ENCODE data around the gene SIRT5. TPM values are rescaled to one million over a fixed set of nuclear protein-coding genes. Genes with fewer than 3 reads are reported as not detected.

The SIRT5 gene
- total and polyA plus RNA-seq, 2 experiments from 2014 or later, result 4.8 to 6.1 TPM

- H3K27me3 ChIP-seq (replicated peaks; ENCODE audit: insufficient read depth), result peaks cover 3% of the 10 kb centered on the region; the same call in 1 of the 2 replicates
- H3K9me2 ChIP-seq (ENCODE audit: insufficient read depth), result no peaks in the 10 kb centered on the region
- no peak overlapping the region for H2AFZ ChIP-seq
- no peaks in the 10 kb centered on the region for H4K20me1 ChIP-seq (ENCODE audit: insufficient read depth)
- H3K36me3 ChIP-seq (ENCODE audit: low read depth), result no peaks in the 10 kb centered on the region
- H3K9me3 ChIP-seq (ENCODE audit: low read depth), result no peaks in the 10 kb centered on the region
- no peaks in the 10 kb centered on the region for H3F3A ChIP-seq (ENCODE audit: insufficient read depth)
- TF ChIP-seq EZH2phosphoT487 (IDR thresholded peaks at IDR 0.05; ENCODE audit: insufficient read depth, low read depth), result no peak
- no peak for TF ChIP-seq EZH2 (IDR thresholded peaks at IDR 0.05; ENCODE audit: insufficient read depth, poor library complexity, severe bottlenecking)
- peaks cover 7% of the 10 kb centered on the region for H3K4me1 ChIP-seq (ENCODE audit: insufficient read depth)
- no peak overlapping the region for H3K4me3 ChIP-seq
- H3K9ac ChIP-seq, result no peak overlapping the region
- no peak overlapping the region for H3K4me2 ChIP-seq (ENCODE audit: unreplicated experiment)
- in situ Hi-C loops (cut with MboI), result loop anchor here (25.0 kb wide), 2 partner anchors 200 to 625 kb away; partner anchors contain the start of gene TBC1D7
- 82 to 85% methylated on average over 2 of the region's 2 CpGs for WGBS, 2 experiments (ENCODE audit: low coverage in 1 of 2, low lambda C conversion rate in 2 of 2, missing lambda C conversion rate in 2 of 2)
- H3K79me2 ChIP-seq (ENCODE audit: insufficient read depth), result no peaks in the 10 kb centered on the region
- DNase-seq, result no peak
- H3K27ac ChIP-seq, result no peak overlapping the region
Observed at GRCh38 chr6:13537527-13537897, 36.9 kb upstream of the SIRT5 start.

- Histone ChIP-seq H3K27ac (no peak overlapping the region), H2AFZ (no peak overlapping the region), H3K9ac (no peak overlapping the region), H4K20me1 (ENCODE audit: insufficient read depth) (no peaks in the 10 kb centered on the region), H3K9me3 (ENCODE audit: low read depth) (no peaks in the 10 kb centered on the region), H3K79me2 (ENCODE audit: insufficient read depth) (no peaks in the 10 kb centered on the region), H3K4me3 (no peak overlapping the region), H3K4me2 (ENCODE audit: unreplicated experiment) (no peak overlapping the region), H3K4me1 (ENCODE audit: insufficient read depth) (peaks cover 7% of the 10 kb centered on the region), H3F3A (ENCODE audit: insufficient read depth) (no peaks in the 10 kb centered on the region), H3K27me3 (replicated peaks; ENCODE audit: insufficient read depth) (peaks cover 3% of the 10 kb centered on the region; the same call in 1 of the 2 replicates), H3K9me2 (ENCODE audit: insufficient read depth) (no peaks in the 10 kb centered on the region), H3K36me3 (ENCODE audit: low read depth) (no peaks in the 10 kb centered on the region)
- peak; percentile 70 for DNase-seq
- 45 to 48% methylated on average over 2 of the region's 2 CpGs for WGBS, 2 experiments (ENCODE audit: low coverage in 1 of 2, low lambda C conversion rate in 2 of 2, missing lambda C conversion rate in 2 of 2)
- in situ Hi-C loops (cut with MboI), result loop anchor here (25.0 kb wide), 2 partner anchors 201 to 626 kb away; partner anchors contain the start of gene TBC1D7
- no peak for TF ChIP-seq EZH2 (IDR thresholded peaks at IDR 0.05; ENCODE audit: insufficient read depth, poor library complexity, severe bottlenecking)
- TF ChIP-seq EZH2phosphoT487 (IDR thresholded peaks at IDR 0.05; ENCODE audit: insufficient read depth, low read depth), result no peak
Observed at GRCh38 chr6:13538084-13538483, 36.3 kb upstream of the SIRT5 start.

GRCh38 chr6:13538600-13538999, 35.8 kb upstream of the SIRT5 start:
- no peaks in the 10 kb centered on the region for H3K36me3 ChIP-seq (ENCODE audit: low read depth)
- no peaks in the 10 kb centered on the region for H3K9me2 ChIP-seq (ENCODE audit: insufficient read depth)
- no peaks in the 10 kb centered on the region for H3K79me2 ChIP-seq (ENCODE audit: insufficient read depth)
- in situ Hi-C loops (cut with MboI), result loop anchor here (25.0 kb wide), 2 partner anchors 201 to 626 kb away; partner anchors contain the start of gene TBC1D7
- no peak for TF ChIP-seq EZH2 (IDR thresholded peaks at IDR 0.05; ENCODE audit: insufficient read depth, poor library complexity, severe bottlenecking)
- no peak for TF ChIP-seq EZH2phosphoT487 (IDR thresholded peaks at IDR 0.05; ENCODE audit: insufficient read depth, low read depth)
- H3K4me1 ChIP-seq (ENCODE audit: insufficient read depth), result peaks cover 7% of the 10 kb centered on the region
- H3K4me2 ChIP-seq (ENCODE audit: unreplicated experiment), result no peak overlapping the region
- 32 to 40% methylated on average over 3 of the region's 3 CpGs for WGBS, 2 experiments (ENCODE audit: low coverage in 1 of 2, low lambda C conversion rate in 2 of 2, missing lambda C conversion rate in 2 of 2)
- no peak for DNase-seq
- H2AFZ ChIP-seq, result no peak overlapping the region
- H3K4me3 ChIP-seq, result no peak overlapping the region
- no peaks in the 10 kb centered on the region for H4K20me1 ChIP-seq (ENCODE audit: insufficient read depth)
- H3F3A ChIP-seq (ENCODE audit: insufficient read depth), result no peaks in the 10 kb centered on the region
- peaks cover 3% of the 10 kb centered on the region; the same call in 1 of the 2 replicates for H3K27me3 ChIP-seq (replicated peaks; ENCODE audit: insufficient read depth)
- no peak overlapping the region for H3K9ac ChIP-seq
- no peaks in the 10 kb centered on the region for H3K9me3 ChIP-seq (ENCODE audit: low read depth)
- no peak overlapping the region for H3K27ac ChIP-seq

DNA sequence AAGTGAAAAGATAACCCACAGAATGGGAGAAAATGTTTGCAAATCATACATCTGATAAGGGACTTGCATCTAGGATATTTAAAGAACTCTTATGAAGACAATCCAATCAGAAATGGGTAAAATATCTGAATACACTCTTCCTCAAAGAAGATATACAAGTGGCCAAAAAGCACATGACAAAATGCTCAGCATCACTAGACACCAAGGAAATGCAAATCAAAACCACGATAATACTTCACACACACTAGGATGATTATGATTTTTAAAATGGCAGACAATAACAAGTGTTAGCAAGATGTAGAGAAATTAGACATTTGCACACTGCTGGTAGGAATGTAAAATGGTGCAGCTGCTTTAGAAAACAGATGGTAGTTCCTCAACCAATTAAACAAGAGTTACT, 34.8 kb upstream of the SIRT5 start:
- no peak for DNase-seq
- H3K4me2 ChIP-seq (ENCODE audit: unreplicated experiment), result no peak overlapping the region
- no peak overlapping the region for H2AFZ ChIP-seq
- no peaks in the 10 kb centered on the region for H3F3A ChIP-seq (ENCODE audit: insufficient read depth)
- no peak overlapping the region for H3K9ac ChIP-seq
- H3K36me3 ChIP-seq (ENCODE audit: low read depth), result no peaks in the 10 kb centered on the region
- WGBS, 2 experiments (ENCODE audit: low coverage in 1 of 2, low lambda C conversion rate in 2 of 2, missing lambda C conversion rate in 2 of 2), result 79 to 84% methylated on average over 1 of the region's 1 CpG
- in situ Hi-C loops (cut with MboI), result loop anchor here (25.0 kb wide), 2 partner anchors 202 to 627 kb away; partner anchors contain the start of gene TBC1D7
- H3K27ac ChIP-seq, result no peak overlapping the region
- H3K9me2 ChIP-seq (ENCODE audit: insufficient read depth), result no peaks in the 10 kb centered on the region
- peaks cover 7% of the 10 kb centered on the region for H3K4me1 ChIP-seq (ENCODE audit: insufficient read depth)
- H4K20me1 ChIP-seq (ENCODE audit: insufficient read depth), result no peaks in the 10 kb centered on the region
- H3K79me2 ChIP-seq (ENCODE audit: insufficient read depth), result no peaks in the 10 kb centered on the region
- TF ChIP-seq EZH2phosphoT487 (IDR thresholded peaks at IDR 0.05; ENCODE audit: insufficient read depth, low read depth) (no peak), EZH2 (IDR thresholded peaks at IDR 0.05; ENCODE audit: insufficient read depth, poor library complexity, severe bottlenecking) (no peak)
- H3K27me3 ChIP-seq (replicated peaks; ENCODE audit: insufficient read depth), result peaks cover 3% of the 10 kb centered on the region; the same call in 1 of the 2 replicates
- H3K4me3 ChIP-seq, result no peak overlapping the region
- no peaks in the 10 kb centered on the region for H3K9me3 ChIP-seq (ENCODE audit: low read depth)

Data from GM23248 (cell line).